ENCODE results near the gene RPL3.

The RPL3 gene

DNA sequence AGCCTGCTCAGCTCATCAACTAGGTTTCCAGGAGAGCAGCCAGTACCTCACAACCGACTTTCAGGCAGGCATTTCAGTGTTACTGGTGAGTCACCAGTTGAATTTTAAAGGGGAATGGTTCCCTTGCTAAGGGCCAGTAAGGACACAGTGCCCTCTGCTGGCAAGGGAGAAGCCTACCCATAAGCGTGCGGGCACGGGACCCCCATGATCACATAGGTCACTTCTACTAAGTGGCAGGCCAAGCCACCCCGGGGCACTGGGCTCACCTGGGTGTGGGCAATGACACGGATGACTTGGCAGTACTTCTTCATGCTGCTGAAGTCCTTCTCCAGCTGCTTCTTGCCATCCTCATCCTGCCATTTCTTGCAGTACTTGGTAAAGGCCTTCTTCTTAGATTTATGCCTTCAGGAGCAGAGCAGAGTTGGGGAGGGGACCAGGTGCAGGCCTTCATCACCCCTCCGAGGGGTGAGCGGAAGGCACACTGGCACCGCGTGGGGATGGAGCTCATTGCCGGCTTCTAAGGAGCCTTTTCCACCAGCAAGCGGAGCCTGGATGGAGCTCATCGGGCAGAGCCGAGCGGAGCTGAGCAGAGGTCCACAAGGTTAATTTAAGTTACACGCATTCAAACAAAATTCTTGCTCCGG lies 2.9 kb downstream of the RPL3 start:
- peak; percentile 66 for DNase-seq

DNA sequence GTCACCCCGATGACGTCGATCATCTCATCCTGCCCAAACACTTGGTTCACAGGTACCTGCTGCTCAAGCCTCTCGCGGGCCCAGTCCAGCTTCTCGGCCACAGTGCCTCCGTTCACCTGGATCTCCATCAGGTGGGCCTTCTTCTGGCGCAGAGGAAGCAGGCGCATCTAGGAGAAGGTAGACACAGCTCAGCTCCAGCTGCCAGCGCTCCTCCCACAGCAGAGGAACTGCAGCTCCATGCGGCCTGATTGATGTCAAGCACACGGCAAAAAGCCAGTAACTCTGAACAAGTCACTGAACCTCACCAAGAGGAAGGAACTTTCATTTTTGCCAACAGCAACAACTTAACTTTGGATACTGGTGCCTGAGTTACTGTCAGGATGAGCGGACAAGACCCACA lies 4.0 kb downstream of the RPL3 start:
- DNase-seq = no peak

DNA sequence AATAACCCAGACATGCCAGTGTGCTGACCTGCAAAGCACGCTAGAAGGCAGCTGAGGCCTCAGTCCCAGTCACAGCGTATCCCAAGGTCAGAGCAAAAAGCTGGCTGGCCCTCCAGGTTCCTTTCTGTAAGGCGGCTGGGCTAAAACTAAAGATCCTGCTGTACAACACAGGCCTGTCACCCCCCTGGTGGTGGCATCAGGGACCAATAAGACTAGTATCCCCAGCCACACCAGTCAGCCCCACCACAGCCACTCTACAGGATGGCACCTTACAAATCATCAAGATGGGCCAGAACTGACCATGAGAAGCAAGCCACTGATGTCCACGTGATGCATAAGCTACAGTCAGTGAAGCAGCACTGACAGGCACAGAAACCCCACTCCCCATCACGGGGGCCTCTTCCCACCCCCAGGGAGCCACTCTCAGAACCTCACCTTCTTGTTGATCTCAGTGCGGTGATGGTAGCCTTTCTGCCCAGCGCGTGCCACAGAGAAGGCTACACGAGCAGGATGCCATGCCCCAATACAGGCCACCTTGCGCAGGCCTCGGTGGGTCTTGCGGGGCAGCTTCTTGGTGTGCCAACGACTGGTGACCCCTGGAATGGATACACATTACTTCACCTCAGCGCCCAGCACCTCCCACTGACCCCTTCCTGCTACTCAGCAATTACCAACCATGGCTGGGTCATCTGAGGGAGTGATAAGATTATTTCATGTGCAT lies 5.0 kb downstream of the RPL3 start:
- no peak for DNase-seq

DNA sequence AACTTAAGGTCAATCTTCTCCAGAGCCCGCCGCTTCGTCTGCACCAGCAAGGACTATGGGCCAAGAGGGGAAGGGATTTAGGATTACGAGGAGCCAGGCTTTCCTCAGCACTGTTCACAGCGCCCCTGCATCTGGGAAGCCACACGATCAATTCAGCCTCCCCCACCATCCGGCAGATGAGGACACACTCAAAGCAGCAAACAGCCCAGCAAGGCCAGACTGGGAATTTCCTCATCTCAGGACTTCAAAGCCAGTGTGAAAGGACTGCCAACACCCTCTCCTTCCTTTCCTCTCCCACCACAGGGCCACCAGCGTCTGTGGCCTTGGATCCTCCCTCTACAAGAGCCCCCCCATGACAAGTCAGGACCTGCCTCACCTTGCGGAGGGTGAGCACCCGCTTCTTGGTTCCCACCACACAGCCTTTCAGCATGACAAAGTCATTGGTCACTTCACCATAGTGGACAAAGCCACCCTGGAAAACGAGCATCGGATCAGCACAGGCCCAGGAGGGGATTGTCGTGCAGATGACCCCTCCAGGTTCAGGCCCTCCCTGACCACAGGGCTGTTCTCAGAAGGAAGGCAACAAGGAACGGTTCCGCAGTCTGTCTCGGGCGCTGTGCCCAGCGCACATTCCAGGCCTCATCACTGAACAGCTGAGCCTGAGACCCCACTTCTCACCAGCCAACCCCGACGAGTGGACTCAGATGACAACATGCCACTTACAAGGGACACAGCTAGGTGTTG lies 6.0 kb downstream of the RPL3 start:
- DNase-seq = no peak

DNA sequence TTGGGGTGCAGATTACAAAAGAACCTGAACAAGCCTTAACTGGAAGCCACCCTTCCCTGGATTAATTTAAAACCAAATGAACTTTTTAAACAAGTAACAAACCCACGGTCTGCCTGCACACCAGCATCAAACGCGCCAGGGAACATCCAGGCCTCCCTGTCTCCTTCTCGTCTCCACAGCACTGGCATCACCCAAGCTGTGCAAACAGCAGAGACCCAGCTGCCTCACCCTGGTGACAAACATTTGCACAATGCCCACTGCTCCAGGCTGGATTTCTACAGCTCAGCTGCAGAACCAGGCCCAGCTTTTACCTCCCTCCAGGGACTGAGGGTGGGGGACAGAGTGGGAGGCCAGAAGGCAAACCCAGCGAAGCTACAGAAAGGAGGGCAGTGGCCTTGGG lies 7.0 kb downstream of the RPL3 start:
- no peak for DNase-seq

DNA sequence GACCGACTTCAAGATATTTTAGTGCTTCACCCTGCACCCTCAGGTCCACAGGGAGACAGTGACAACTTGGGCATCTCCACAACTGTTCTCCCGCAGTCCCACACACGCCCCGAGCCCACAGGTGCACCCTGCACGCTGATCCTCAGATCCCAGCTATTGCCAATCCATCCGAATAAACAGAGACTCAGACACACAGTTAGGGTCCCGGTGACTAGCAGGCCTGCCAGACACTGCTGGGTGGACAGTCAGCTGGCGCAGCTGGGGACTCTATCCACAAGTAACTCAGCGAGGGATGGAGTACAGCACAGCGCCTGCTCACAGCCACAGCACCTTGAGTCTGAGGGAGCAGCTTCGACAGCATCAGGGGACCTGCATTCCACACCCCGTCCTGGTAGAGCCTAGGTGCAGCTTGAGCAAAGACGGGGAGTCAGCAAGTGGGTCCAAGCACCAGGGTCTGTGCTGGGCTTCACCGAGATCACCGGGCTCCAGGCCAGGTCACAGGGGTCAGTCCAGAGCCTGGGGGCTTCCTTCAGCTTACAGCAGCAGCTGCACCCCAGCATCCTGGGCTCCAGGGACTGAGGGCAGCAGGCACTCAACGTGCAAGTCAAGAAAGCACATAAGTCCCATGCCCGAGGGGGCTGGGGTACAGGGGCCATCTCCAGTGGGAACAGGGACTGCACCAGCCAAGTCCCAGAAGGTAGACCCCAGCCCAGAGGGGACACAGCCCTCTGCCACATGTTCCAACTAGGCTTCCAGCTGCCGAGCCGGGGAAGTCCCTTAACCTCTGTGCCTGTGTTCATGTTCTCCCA lies 7.6 kb downstream of the RPL3 start:
- DNase-seq = no peak

DNA sequence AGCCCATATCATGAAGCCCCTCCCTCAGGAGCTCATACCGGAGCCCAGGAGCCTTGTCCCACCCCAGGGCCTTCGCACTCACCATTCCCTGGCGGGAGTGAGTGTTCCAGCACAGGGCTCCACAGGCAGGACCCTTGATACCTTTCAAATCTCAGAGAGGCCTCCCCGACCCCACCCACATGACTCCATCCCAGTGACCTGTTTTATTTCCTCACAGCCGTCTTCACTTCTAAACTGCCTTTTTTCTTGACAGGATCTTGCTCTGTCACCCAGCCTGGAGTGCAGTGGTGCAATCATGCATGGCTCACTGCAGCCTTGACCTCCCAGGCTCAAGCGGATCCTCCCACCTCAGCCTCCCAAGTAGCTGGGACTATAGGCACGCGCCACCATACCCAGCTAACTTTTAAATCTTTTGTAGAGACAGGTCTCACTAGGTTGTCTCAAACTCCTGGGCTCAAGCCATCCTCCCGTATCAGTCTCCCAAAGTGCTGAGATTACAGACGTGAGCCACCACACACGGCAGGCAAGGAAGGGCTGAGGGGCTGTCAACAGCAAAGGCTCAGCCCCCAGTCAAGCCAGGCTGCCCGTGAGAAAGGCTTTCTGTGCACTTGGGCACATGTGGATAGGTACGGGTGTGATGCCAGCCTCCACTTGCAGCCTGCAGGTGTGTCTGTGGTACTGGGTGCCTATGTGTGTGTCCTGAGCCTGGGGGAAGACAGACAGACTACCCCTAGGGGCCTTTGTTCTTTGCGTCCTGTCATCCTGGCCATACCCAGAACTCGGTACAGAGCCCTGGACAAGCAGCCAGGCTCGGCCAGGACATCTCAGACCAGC lies 9.3 kb downstream of the RPL3 start:
- DNase-seq = no peak

DNA sequence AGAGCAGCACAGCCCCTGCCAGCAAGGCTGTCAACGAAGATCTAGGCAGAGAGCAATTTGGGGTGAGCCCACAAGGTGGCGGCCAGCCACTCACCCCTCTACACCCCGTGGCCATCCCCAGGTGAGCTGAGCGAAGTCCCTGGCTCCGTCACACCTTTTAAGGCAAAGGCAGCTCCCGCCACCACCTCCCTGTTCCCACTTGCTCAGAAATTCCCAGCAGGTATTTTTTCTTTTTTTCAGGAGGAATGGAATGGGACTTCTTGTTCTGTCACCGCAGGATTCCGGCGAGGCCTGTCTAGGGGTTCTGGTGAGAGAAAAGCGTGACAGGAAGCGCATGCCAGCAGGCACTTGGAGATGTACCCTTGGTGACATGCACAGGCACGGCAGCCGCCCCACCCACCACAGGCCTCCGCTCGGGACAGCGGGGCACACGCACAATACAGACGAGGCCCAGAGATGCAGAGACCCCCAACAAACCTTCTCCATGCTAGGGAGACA lies 10.0 kb downstream of the RPL3 start:
- no peak for DNase-seq

DNA sequence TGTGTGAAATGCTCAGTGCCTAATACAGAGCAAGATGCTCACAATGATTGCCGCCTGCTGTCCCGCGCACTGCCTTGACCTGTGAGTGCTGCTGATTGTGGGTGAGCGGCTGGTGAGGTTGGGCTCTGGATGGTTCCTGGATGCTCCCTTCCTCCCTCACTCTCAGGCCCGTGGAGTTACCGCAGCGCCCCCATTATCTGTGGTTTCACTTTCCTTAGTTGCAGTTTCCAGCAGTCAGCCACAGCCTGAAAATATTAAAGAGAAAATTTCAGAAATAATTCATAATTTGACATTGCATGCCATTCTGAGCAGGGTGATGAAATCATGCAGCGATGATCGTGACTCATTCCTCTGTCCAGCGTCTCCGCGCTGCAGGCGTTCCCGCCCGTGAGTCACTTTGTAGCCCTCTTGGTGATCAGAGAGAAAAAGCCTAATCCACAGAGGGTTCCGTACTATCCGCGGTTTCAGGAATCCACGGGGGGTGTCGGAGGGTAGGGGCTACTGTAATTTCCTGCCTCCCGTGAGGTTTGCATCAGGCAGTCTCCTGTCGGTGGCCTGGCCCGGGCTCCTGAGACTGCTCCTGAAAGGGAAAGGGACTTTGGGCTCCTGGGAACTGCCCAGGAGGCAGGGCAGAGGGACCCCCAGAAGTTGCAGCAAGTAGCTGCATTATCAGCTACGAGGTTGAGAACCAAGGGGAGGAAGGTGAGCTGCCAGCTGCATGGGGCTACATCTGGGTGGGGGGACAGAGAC lies 10.6 kb downstream of the RPL3 start:
- no peak for DNase-seq

DNA sequence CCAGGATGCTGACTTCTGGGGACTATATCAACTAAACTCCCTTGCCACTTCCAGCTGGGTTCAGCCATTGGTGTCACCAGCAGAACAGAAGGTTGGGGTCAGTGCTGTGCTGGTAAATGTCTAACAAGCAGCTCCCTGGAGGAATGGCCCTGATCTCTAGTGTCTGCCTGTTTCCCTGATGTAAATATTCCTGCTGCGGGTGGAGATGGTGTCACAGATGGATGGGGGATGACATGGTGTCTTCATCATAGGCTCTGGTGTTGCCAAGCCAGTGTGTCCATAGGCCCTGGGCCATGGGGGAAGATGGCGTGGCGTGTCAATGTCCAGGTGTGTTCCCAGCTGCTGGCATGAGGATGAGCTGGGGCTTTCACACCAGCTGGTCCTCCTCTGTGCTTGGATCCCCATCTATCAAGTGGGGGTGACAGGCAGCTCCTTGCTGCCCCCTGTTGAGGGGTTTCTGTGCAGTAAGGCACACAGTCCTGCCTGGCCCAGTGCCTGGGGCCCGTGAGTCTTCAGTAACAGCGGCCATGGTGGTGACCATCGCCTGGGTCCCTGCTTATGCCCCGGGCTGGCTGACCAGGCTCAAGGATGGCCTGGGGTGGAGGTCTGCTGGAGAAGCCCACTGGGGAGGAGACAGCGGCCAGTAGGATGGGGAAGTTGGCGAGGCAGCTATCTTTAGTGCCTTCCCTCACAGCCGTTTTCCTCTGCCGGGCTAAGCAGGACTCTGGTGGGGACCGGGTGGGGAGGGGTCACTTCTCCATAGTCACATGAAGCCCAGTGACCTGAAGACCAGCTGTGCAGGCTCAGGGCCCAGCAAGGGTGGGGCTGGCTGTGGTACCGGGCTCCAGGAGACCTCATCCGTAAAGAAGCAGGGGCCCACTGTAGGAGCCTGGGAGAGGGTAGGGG lies 12.7 kb downstream of the RPL3 start:
- DNase-seq = peak; percentile 46

DNA sequence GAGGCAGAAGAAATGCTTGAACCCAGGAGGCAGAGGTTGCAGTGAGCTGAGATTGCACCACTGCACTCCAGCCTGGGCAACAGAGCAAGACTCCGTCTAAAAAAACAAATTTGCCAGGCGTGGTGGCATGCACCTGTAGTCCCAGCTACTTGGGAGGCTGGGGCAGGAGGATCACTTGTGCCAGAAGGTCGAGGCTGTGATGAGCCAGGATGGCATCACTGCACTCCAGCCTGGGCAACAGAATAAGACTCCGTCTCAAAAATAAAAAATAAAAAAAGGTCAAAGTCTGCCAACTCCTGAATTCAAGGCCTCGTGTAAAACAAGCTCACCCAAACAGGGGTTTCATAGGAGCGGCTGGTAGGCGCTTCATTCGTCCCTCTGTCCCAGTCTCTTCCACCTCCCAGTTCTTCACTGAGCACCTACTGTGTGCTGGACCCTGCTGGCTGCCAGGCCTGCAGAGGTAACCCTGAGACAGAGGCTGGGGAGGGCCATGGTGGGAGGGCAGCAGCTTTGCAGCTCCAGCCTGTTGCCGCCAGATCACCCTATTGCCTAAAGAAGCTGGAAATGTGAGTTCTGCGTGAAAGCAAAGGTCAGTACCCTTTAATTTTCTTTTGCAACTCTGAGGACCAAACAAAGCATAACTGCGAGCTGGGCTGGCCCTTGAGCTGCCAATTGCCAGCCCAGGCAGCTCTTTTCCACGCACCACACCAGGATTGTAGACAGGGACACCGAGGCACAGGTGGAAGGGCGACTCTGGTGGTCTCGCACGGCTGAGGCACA lies 15.3 kb downstream of the RPL3 start:
- no peak for DNase-seq

DNA sequence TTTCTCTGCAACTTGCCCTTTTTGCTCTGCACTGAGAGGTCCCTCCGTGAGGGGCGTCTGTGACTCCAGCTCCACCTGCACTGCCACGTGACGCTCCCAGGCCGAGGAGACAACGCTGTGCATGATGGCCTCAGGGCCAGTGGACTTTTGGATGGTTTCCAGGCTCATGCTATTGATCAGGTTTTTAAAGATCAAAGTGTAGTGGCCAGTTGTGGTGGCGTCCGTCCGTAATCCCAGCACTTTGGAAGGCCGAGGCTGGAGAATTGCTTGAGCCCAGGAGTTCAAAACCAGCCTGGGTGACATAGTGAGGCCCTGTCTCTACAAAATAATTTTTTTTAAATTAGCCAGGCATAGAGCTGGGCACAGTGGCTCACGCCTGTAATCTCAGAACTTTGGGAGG lies 16.1 kb downstream of the RPL3 start:
- DNase-seq = no peak

DNA sequence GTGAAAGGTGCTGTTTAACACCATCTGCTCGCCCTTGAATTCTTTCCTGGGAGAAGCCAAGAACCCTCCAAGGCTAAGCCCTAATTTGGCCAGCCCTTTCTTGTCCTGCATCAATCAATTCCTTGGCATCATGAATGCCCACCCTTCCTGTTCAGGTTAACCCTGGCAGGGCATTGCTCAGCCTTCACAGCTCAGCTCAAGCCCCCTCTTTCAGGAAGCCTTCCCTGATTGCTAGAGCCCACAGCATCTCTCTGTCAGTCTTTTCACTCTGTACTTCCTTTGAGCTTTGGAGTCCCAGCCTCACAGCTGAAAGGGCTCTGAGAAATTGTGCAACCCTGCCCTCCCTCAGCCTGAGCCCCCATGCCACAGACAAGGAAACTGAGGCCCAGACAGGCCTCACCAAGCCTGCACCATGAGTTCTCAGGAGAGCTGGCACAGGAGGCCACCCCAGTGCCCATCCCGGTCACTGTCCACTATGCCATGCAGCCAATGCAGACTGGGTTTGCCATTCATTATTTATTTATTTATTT lies 16.9 kb downstream of the RPL3 start:
- DNase-seq = no peak

DNA sequence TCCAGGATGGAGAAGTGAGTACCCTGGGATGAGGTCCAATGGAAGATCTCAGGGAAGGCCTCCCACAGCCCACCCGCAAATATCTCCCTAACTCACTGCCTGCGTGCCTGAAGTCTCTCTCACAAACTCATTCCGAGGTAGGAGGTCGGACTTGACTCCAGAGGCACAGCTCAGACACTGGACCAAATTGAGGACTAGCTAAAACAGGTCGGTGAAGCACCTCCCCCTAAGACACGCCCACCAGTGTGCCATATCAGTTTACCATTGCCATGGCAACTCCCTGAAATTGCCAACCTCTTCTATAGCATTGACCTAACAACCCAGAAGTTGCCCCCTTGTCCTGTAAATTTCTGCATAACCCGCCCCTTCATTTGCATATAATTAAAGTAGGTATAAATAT lies 17.5 kb downstream of the RPL3 start:
- no peak for DNase-seq

DNA sequence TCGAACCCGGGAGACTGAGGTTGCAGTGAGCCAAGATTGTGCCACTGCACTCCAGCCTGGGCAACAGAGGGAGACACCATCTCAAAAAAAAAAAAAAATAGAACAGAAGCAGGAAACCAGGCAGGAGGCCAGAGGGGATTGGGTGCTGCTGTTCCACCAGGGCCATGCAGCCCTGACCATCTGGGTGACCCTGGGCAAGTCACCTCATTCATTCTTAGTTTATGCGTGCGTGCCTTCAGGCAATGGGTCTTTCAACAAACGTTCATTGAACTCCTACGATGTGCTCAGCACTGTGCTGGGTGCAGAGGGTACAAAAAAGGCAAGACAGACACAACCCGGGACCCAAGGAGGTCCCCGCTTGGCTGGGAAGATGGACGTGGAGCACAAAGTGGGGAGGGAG lies 18.3 kb downstream of the RPL3 start:
- no peak for DNase-seq

DNA sequence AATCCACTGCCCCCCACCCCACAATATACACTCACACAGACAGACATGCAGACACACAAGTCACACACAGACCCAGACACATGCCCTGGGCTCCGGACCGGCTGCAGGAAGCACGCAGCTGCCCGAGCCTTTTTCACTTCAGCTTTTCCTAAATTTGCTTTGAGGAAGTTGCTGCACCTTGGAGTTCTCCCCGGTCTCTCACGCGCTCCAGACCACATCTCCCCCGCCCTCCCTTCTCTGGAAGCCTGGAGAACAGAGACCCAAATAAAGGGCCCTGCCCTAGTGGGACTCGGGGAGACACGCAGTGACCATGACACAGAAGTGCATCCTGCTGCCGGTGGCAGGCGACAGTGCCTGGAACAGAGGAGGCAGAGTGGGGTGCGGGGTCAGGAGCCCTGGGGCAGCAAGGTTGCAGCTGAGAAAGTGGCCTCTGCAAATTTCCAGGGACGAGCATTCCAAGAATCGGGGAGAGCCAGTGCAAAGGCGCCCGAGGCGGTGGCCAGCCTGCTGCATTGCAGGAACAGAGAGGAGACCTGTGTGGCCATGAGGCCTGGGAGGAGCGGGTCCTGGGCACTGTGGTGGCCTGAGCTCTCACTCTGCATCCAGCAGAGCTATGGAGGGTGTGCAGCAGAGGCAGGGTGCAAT lies 19.1 kb downstream of the RPL3 start:
- no peak for DNase-seq

DNA sequence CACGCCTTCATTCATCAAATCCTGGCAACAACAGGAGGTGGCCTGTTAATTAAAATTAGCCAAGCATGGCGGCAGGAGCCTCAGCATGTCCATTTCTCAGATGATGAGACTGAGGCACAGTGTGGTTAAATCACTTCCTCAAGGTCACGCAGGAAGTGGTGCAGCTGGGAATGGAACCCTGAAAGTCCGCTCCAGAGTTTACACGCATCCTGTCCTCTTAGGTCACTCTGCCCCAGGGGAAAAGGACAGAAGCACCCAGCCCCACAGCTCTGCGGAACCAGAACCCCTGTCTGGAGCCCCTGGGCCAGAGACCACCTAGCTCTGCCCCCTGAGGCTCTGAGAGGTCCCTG lies 19.6 kb downstream of the RPL3 start:
- DNase-seq = no peak

DNA sequence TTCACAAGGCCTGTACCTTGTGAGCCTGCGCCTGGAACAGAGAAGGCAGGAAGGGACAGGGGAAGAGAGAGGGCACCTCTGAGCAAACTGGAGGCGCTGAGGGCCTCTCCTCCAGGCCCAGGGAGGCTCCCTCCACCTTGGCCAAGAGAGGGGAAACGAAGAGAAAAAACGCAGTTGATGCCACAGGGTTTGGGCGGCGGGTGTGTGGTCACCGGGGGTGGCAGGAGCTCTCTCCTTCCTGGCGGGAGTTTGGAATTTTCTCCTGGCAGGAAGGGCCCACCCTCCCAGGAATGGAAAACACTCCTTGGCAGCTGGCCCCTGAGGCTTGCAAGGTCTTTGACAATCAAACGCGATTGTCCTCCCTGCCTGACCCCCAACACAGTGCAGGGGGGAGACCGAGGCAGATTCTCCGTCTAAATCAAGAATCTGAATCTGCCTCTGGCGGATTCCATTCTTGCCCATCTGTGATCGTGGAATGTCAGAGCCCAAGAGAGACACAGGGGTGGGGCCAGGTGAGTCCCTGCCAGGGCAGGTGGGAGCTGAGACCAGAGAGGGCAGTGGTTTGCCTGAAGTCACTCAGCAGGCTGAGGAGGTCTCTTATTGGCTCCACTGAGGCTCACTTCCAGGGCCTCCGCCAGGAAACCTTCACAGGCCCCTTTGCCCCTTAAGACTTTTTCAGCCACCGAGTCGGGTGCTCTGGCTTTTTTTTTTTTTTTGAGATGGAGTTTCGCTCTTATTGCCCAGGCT lies 21.0 kb downstream of the RPL3 start:
- no peak for DNase-seq

Measured in activated T-cell treated with anti-CD3 and anti-CD28 coated beads for 4 hours (primary cell).